HEK293T (cell line): ENCODE results near the gene HMCN2.
A peak's percentile ranks its signal among the peaks of the same experiment; 100 is the strongest.

Experiments used
- CTCF ChIA-PET: fragments of 350-600 bp; formaldehyde crosslinking; extraction: SDS; loops from one replicate; lab custom pipeline; 2021; ENCODE audit warnings: antibody characterized with exemption, inconsistent platforms; lab: Yijun Ruan, JAX
- POLR2A ChIA-PET: fragments of 350-600 bp; formaldehyde crosslinking; extraction: SDS; loops from one replicate; lab custom pipeline; 2020; ENCODE audit warnings: antibody characterized with exemption, inconsistent platforms; lab: Yijun Ruan, JAX
- DNase-seq: peaks from one replicate; pipeline ENCODE4 v3.0.0; 2012; ENCODE audit warnings: mixed read lengths; ENCODE audit errors: extremely low spot score
- ARNT ChIP-seq: fragments of 450-650 bp; IDR thresholded peaks from 2 replicates; pipeline ENCODE4 v1.6.1; 2017; ENCODE audit warnings: mild to moderate bottlenecking
- BHLHE40 ChIP-seq: fragments of 450-650 bp; IDR thresholded peaks from 2 replicates; pipeline ENCODE4 v1.6.1; 2016; ENCODE audit warnings: mild to moderate bottlenecking, moderate library complexity, borderline replicate concordance
- CTBP1 ChIP-seq: fragments of 450-650 bp; IDR thresholded peaks from 2 replicates; pipeline ENCODE4 v1.6.1; 2016; ENCODE audit warnings: borderline replicate concordance
- ELF4 ChIP-seq: fragments of 450-650 bp; IDR thresholded peaks from 2 replicates; pipeline ENCODE4 v1.6.1; 2017; ENCODE audit warnings: antibody characterized with exemption
- FOXK2 ChIP-seq: fragments of 450-650 bp; IDR thresholded peaks from 2 replicates; pipeline ENCODE4 v1.6.1; 2016; ENCODE audit warnings: mild to moderate bottlenecking
- FOXM1 ChIP-seq: fragments of 450-650 bp; IDR thresholded peaks from 2 replicates; pipeline ENCODE4 v1.6.1; 2017; ENCODE audit warnings: mild to moderate bottlenecking, borderline replicate concordance
- HDGF ChIP-seq: fragments of 450-650 bp; IDR thresholded peaks from 2 replicates; pipeline ENCODE4 v1.6.1; 2017; ENCODE audit warnings: antibody characterized with exemption, borderline replicate concordance
- L3MBTL2 ChIP-seq: fragments of 450-650 bp; conservative IDR thresholded peaks from 2 replicates; pipeline ENCODE4 v1.6.1; 2016; ENCODE audit warnings: mild to moderate bottlenecking
- LEF1 ChIP-seq: fragments of 450-650 bp; IDR thresholded peaks from 2 replicates; pipeline ENCODE4 v1.6.1; 2017; ENCODE audit warnings: mild to moderate bottlenecking, borderline replicate concordance
- NFRKB ChIP-seq: fragments of 450-650 bp; IDR thresholded peaks from 2 replicates; pipeline ENCODE4 v1.6.1; 2016; ENCODE audit warnings: mild to moderate bottlenecking, moderate library complexity
- PKNOX1 ChIP-seq: fragments of 450-650 bp; IDR thresholded peaks from 2 replicates; pipeline ENCODE4 v1.6.1; 2016
- SP1 ChIP-seq: fragments of 450-650 bp; IDR thresholded peaks from 2 replicates; pipeline ENCODE4 v1.6.1; 2017
- SUZ12 ChIP-seq: fragments of 450-650 bp; IDR thresholded peaks from 2 replicates; pipeline ENCODE4 v1.6.1; 2016; ENCODE audit warnings: mild to moderate bottlenecking
- TARDBP ChIP-seq: fragments of 450-650 bp; IDR thresholded peaks from 2 replicates; pipeline ENCODE4 v1.6.1; 2016
- ZNF384 ChIP-seq: fragments of 450-650 bp; IDR thresholded peaks from 2 replicates; pipeline ENCODE4 v1.6.1; 2016

Gene HMCN2

GRCh38 chr9:130239741-130240241, 25.8 kb upstream of the HMCN2 start:
- ChIA-PET POLR2A (no interaction called here), CTCF (no interaction called here)
- TF ChIP-seq SUZ12 = no peak
- no peak for TF ChIP-seq FOXM1
- no peak for TF ChIP-seq L3MBTL2
- no peak for TF ChIP-seq BHLHE40
- TF ChIP-seq TARDBP = no peak
- TF ChIP-seq HDGF = no peak
- no peak for DNase-seq

- ChIA-PET CTCF (no interaction called here), POLR2A (no interaction called here)
- TF ChIP-seq L3MBTL2 (0 out of 2 replicates have a peak, but pooled peaks have one; percentile 20), LEF1 (no peak)
- DNase-seq = peak; percentile 70
Measured at GRCh38 chr9:130240410-130241197, 25.0 kb upstream of the HMCN2 start.

GRCh38 chr9:130241198-130241535, 24.4 kb upstream of the HMCN2 start:
- POLR2A ChIA-PET = no interaction called here
- CTCF ChIA-PET = no interaction called here
- no peak for TF ChIP-seq LEF1
- no peak for TF ChIP-seq CTBP1
- no peak for TF ChIP-seq SP1
- TF ChIP-seq TARDBP = no peak
- TF ChIP-seq SUZ12 = no peak
- TF ChIP-seq ARNT = no peak
- TF ChIP-seq FOXM1 = no peak
- TF ChIP-seq L3MBTL2 = no peak
- TF ChIP-seq PKNOX1 = no peak
- no peak for DNase-seq

GRCh38 chr9:130242270-130243014, 23.1 kb upstream of the HMCN2 start:
- CTCF ChIA-PET = interaction anchor here (0.5 to 1.6 kb wide), 4 partner anchors 9 to 199 kb away, joined by 3 to 4 read pairs (median 3); partner anchors contain the start of gene FNBP1
- POLR2A ChIA-PET = no interaction called here
- DNase-seq = no peak
- TF ChIP-seq ELF4 (no peak), SP1 (no peak), L3MBTL2 (no peak), PKNOX1 (no peak), ZNF384 (0 out of 2 replicates have a peak, but pooled peaks have one; percentile 23)

GRCh38 chr9:130243015-130243881, 22.3 kb upstream of the HMCN2 start:
- DNase-seq = peak; percentile 81
- ChIA-PET POLR2A (no interaction called here), CTCF (interaction anchor here (0.6 to 1.6 kb wide), 9 partner anchors 8 to 525 kb away, joined by 3 to 5 read pairs (median 3); no protein-coding TSS in a partner anchor)
- TF ChIP-seq ELF4 (no peak), NFRKB (no peak), TARDBP (no peak), ZNF384 (no peak), PKNOX1 (no peak), HDGF (no peak)

GRCh38 chr9:130243882-130244170, 21.7 kb upstream of the HMCN2 start:
- TF ChIP-seq ARNT = no peak
- no peak for TF ChIP-seq HDGF
- no peak for TF ChIP-seq FOXK2
- no peak for DNase-seq
- CTCF ChIA-PET = interaction anchor here (0.8 to 1.3 kb wide), 4 partner anchors 8 to 120 kb away, joined by 3 to 5 read pairs (median 3); no protein-coding TSS in a partner anchor
- POLR2A ChIA-PET = no interaction called here
